Uterus (tissue), 2 donors: ENCODE measurements around the gene GRIP1.

ENCODE experiments used
- CTCF ChIP-seq, 4 experiments: fragments of 200-600 bp in 2 of 4; fragments of 450-650 bp in 2 of 4; sonication (generic) in 2 of 4; IDR thresholded peaks; one replicate each; pipeline ENCODE4 v1.5.1; 2016 to 2019; ENCODE audit warnings: antibody characterized with exemption in 4 of 4, mild to moderate bottlenecking in 2 of 4, moderate library complexity in 1 of 4
- POLR2A ChIP-seq, 2 donors: fragments of 450-650 bp; IDR thresholded peaks; one replicate each; pipeline ENCODE4 v1.6.1; 2016; ENCODE audit warnings: antibody characterized with exemption in 2 of 2, mild to moderate bottlenecking in 1 of 2, moderate library complexity in 1 of 2

DNA sequence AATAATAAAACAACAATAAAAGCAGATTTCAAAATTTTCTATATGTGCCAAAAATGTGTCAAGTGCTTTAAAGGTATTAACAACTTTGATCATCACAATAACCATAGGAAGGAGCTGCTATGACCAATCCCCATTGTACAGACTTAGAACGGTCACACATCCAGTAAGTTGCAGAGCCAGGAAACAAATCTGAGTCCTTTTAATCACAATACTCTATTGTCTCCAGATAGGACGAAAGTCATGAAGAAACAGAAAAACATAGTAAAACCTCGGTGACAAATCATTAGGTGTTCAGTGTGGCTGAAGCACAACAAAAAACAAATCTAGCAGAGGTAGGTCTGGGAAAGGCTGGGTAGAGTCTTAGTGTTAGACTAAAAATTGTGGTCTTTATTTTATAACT lies 178.8 kb downstream of the GRIP1 start:
- no peak for TF ChIP-seq CTCF (IDR thresholded peaks at IDR 0.05)
- no peak for TF ChIP-seq POLR2A (IDR thresholded peaks at IDR 0.05)
